ENCODE results near the gene OGDH. TPM values are rescaled to one million over a fixed set of nuclear protein-coding genes. Genes with fewer than 3 reads are reported as not detected.
A peak's percentile ranks its signal among the peaks of the same experiment; 100 is the strongest.

OGDH gene
- polyA plus RNA-seq, 1 donor = 97.4 TPM

DNA sequence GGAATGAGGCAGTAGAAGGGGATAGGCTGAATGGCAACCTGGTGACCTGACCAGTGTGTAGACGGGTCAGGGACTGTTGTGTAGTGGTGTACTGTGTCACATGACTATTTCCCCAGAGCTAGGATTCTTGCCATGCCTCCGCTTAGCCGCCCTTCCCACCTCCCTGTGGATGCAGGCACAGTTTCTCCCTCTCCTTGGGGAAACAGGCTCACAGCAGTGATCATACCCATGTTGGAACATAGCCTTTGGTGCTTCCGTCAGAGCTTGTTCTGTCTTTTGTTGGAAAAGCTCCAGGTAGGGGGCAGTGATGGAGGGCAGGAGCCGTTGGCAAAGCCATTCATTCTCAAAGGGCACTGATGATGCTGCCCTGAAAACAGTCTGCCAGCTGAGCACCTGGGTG is 44.3 kb downstream of the OGDH start:
- Histone ChIP-seq H3K36me3 (ENCODE audit: control insufficient read depth, insufficient read depth, low read length) (peaks cover 65% of the 10 kb centered on the region), H3K27ac (ENCODE audit: low read length) (no peak overlapping the region), H3K4me3 (ENCODE audit: low read length) (no peak overlapping the region), H3K4me1 (ENCODE audit: control insufficient read depth, insufficient read depth, low read length) (no peaks in the 10 kb centered on the region), H3K27me3 (ENCODE audit: control insufficient read depth, insufficient read depth, low read length) (no peaks in the 10 kb centered on the region), H3K9me3 (ENCODE audit: control insufficient read depth, low read depth, low read length) (no peaks in the 10 kb centered on the region)
- no peak for DNase-seq
- WGBS (ENCODE audit: insufficient coverage, low lambda C conversion rate) = no CpG with 5 or more reads among the region's 5 CpGs

DNA sequence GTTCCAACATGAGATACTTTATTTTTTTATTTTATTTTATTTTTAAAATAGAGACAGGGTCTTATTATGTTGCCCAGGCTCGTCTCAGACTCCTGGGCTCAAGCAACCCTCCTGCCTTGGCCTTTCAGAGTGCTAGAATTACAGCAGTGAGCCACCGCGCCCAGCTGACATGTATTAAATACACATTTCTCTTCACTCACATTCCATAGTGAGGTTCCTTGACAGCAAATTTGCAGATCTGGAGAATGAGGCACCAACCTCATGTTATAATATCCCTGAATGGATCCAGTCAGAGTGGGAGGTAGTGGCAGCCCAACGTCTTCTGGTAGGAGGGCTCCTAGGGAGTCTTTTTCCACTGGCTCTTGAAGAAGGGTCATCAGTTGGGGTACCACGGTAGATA is 46.1 kb downstream of the OGDH start:
- Histone ChIP-seq H3K9me3 (ENCODE audit: control insufficient read depth, low read depth, low read length) (no peaks in the 10 kb centered on the region), H3K4me3 (ENCODE audit: low read length) (no peak overlapping the region), H3K27ac (ENCODE audit: low read length) (no peak overlapping the region), H3K36me3 (ENCODE audit: control insufficient read depth, insufficient read depth, low read length) (peaks cover 70% of the 10 kb centered on the region), H3K27me3 (ENCODE audit: control insufficient read depth, insufficient read depth, low read length) (no peaks in the 10 kb centered on the region), H3K4me1 (ENCODE audit: control insufficient read depth, insufficient read depth, low read length) (no peaks in the 10 kb centered on the region)
- no peak for DNase-seq
- 90% methylated on average over 2 of the region's 5 CpGs for WGBS (ENCODE audit: insufficient coverage, low lambda C conversion rate)

DNA sequence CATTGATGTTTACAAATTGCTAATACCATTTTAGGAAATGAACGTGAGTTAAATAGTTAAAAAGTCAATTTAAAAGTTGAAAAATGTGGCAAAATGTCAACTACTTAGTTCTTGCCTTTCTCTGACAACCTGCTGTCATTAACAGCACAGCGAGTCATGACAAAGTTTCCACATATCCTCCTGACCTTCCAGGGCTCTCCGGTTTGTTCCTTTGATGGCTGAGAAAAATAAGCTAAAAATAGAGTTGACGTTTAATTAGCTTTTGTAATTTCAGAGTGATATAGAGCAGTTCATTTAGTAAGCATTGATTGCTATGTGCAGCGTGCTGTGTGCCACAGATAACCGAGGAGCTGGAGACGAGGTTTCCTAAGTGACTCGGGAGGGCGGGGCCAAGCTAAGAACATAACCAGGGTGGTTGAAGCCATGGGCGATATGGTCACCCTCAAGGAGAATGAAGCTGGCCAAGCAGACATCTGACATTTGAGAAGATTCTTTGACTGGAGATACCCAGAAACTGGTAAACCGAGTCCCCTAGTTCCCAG is 47.9 kb downstream of the OGDH start:
- H3K4me3 ChIP-seq (ENCODE audit: low read length) = no peak overlapping the region
- DNase-seq = no peak
- 80% methylated on average over 1 of the region's 11 CpGs for WGBS (ENCODE audit: insufficient coverage, low lambda C conversion rate)
- peaks cover 60% of the 10 kb centered on the region for H3K36me3 ChIP-seq (ENCODE audit: control insufficient read depth, insufficient read depth, low read length)
- H3K27ac ChIP-seq (ENCODE audit: low read length) = no peak overlapping the region
- H3K4me1 ChIP-seq (ENCODE audit: control insufficient read depth, insufficient read depth, low read length) = no peaks in the 10 kb centered on the region
- H3K9me3 ChIP-seq (ENCODE audit: control insufficient read depth, low read depth, low read length) = no peaks in the 10 kb centered on the region
- no peaks in the 10 kb centered on the region for H3K27me3 ChIP-seq (ENCODE audit: control insufficient read depth, insufficient read depth, low read length)

DNA sequence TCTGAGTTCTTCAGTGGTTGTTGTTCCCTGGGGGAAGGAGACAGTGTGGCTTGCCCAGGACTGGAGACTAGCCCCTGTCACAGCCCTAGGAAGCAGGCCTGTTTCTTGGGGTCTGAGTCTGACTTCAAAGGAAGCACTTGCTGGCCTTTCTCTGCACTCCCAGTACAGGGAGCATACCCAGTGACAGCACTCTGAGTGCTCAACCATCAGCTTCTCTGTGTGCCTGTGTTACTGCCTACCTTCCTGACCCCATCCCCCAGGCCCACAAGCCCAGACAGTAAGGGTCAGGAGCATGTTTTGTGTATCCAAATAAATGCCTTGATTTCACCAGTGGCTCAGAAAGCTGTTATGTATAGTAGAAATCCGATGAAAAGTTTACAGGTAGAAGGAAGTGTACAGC is 48.9 kb downstream of the OGDH start:
- DNase-seq = no peak
- H3K27ac ChIP-seq (ENCODE audit: low read length) = no peak overlapping the region
- H3K27me3 ChIP-seq (ENCODE audit: control insufficient read depth, insufficient read depth, low read length) = no peaks in the 10 kb centered on the region
- H3K9me3 ChIP-seq (ENCODE audit: control insufficient read depth, low read depth, low read length) = no peaks in the 10 kb centered on the region
- H3K4me3 ChIP-seq (ENCODE audit: low read length) = no peak overlapping the region
- WGBS (ENCODE audit: insufficient coverage, low lambda C conversion rate) = 88% methylated on average over 1 of the region's 1 CpG
- no peaks in the 10 kb centered on the region for H3K4me1 ChIP-seq (ENCODE audit: control insufficient read depth, insufficient read depth, low read length)
- peaks cover 50% of the 10 kb centered on the region for H3K36me3 ChIP-seq (ENCODE audit: control insufficient read depth, insufficient read depth, low read length)

DNA sequence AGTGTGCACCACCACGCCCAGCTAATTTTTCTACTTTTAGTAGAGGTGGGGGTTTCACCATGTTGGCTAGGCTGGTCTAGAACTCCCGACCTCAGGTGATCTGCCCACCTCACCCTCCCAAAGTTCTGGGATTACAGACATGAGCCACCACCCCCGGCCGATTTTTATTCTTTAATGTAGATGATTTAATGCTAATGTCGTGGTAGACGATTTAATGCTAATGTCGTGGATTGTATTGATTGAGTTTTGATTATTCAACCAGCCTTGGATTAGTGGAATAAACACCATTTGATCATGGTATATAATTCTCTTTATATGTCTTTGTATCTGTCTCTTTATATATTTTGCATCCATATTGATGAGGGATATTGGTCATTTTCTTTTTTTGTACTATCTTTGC is 52.6 kb downstream of the OGDH start:
- H3K4me1 ChIP-seq (ENCODE audit: control insufficient read depth, insufficient read depth, low read length) = peaks cover 1% of the 10 kb centered on the region
- DNase-seq = no peak
- no peak overlapping the region for H3K4me3 ChIP-seq (ENCODE audit: low read length)
- H3K27me3 ChIP-seq (ENCODE audit: control insufficient read depth, insufficient read depth, low read length) = no peaks in the 10 kb centered on the region
- 100% methylated on average over 3 of the region's 7 CpGs for WGBS (ENCODE audit: insufficient coverage, low lambda C conversion rate)
- H3K9me3 ChIP-seq (ENCODE audit: control insufficient read depth, low read depth, low read length) = peaks cover 3% of the 10 kb centered on the region
- peaks cover 38% of the 10 kb centered on the region for H3K36me3 ChIP-seq (ENCODE audit: control insufficient read depth, insufficient read depth, low read length)
- no peak overlapping the region for H3K27ac ChIP-seq (ENCODE audit: low read length)

DNA sequence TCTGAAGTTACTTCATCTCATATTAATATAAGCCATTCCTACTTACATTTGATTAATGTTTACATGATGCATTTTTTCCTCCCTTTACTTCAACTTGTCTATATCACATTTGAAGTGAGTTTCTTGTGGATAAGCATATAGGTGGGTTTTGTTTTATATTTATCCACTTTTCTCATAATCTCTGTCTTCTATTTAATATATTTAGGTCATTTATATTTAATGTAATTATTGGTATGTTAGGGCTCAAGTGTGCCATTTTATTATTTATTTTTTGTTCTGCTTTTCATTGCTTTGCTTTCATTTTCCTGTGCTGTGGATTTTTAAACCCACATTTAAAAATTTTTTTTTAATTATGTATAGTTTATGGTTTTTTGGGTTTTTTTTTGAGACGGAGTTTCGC is 54.8 kb downstream of the OGDH start:
- Histone ChIP-seq H3K27ac (ENCODE audit: low read length) (no peak overlapping the region), H3K4me3 (ENCODE audit: low read length) (no peak overlapping the region), H3K27me3 (ENCODE audit: control insufficient read depth, insufficient read depth, low read length) (no peaks in the 10 kb centered on the region), H3K36me3 (ENCODE audit: control insufficient read depth, insufficient read depth, low read length) (peaks cover 32% of the 10 kb centered on the region), H3K9me3 (ENCODE audit: control insufficient read depth, low read depth, low read length) (peaks cover 3% of the 10 kb centered on the region), H3K4me1 (ENCODE audit: control insufficient read depth, insufficient read depth, low read length) (peaks cover 9% of the 10 kb centered on the region)
- DNase-seq = no peak
- WGBS (ENCODE audit: insufficient coverage, low lambda C conversion rate) = no CpG with 5 or more reads among the region's 2 CpGs

DNA sequence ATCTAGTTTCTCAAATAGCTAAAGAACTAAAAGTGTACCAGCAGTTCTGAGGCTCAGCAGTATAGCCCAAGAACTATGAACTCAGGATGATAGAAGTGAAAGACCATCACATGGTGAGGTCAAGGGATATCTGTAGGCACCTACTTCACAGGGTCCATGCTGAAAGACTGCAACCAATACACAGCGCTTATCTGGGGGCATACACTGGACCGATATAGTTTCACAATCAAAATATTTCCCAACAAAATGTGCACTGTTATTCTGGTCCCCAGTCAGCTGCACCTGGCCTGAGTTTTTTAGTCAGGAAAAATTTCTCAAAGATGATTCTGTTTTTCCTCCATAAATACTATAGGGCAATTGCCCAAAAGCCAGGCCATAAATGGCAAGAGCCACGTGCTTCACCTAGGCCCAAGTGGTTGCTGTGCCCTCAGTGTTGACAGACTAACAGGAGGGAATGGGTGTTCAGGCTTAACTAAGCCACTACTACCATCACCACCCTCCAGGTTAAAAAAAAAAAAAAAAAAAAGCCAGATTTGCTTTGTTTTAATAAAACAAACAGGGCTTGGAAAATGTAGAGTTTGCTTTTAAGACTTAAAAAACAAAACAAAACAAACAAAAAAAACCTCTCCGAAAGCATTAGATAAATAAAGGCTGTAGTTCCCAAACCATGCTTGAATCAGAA is 58.5 kb downstream of the OGDH start:
- Histone ChIP-seq H3K36me3 (ENCODE audit: control insufficient read depth, insufficient read depth, low read length) (peaks cover 51% of the 10 kb centered on the region), H3K27ac (ENCODE audit: low read length) (peak overlapping the region; percentile 74), H3K27me3 (ENCODE audit: control insufficient read depth, insufficient read depth, low read length) (no peaks in the 10 kb centered on the region), H3K9me3 (ENCODE audit: control insufficient read depth, low read depth, low read length) (peaks cover 3% of the 10 kb centered on the region), H3K4me3 (ENCODE audit: low read length) (no peak overlapping the region), H3K4me1 (ENCODE audit: control insufficient read depth, insufficient read depth, low read length) (peaks cover 11% of the 10 kb centered on the region)
- peak; percentile 72 to 80 for DNase-seq
- WGBS (ENCODE audit: insufficient coverage, low lambda C conversion rate) = 86% methylated on average over 1 of the region's 4 CpGs

DNA sequence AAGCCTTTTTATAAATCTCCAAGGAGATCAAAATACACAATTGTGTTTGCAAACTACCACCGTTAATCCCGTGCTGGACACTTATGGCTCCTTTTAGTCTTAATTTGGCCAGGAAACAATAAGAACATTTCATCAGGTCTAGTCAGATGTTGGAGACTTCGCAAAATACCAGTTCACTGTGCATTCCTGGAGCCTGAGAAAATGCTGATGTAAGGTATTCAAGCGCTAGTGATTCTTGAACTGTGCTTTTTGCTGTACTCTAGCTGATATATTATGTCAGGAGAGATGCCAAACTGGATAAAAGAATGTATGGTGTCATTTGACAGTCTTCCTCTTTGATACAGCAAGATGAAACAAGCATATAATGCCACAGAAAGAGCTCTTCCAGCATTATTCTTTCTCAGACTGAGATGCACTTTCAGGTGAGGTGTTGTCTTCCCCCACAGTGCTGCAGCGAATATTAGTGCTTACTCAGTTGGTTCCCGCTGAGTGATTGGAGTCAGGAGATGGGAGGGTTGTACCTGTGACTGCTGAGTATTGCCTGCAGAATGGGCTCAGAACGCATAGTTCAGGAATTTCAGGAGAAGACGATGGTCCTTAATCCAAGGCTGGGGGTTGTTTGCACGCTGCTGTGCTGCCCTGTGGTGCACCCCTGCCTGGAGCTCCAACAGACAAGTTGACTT is 59.2 kb downstream of the OGDH start:
- 100% methylated on average over 1 of the region's 9 CpGs for WGBS (ENCODE audit: insufficient coverage, low lambda C conversion rate)
- DNase-seq = peak; percentile 30 to 50
- no peak overlapping the region for H3K4me3 ChIP-seq (ENCODE audit: low read length)
- peaks cover 11% of the 10 kb centered on the region for H3K4me1 ChIP-seq (ENCODE audit: control insufficient read depth, insufficient read depth, low read length)
- no peaks in the 10 kb centered on the region for H3K27me3 ChIP-seq (ENCODE audit: control insufficient read depth, insufficient read depth, low read length)
- peak overlapping the region; percentile 74 for H3K27ac ChIP-seq (ENCODE audit: low read length)
- peaks cover 53% of the 10 kb centered on the region for H3K36me3 ChIP-seq (ENCODE audit: control insufficient read depth, insufficient read depth, low read length)
- peaks cover 3% of the 10 kb centered on the region for H3K9me3 ChIP-seq (ENCODE audit: control insufficient read depth, low read depth, low read length)

DNA sequence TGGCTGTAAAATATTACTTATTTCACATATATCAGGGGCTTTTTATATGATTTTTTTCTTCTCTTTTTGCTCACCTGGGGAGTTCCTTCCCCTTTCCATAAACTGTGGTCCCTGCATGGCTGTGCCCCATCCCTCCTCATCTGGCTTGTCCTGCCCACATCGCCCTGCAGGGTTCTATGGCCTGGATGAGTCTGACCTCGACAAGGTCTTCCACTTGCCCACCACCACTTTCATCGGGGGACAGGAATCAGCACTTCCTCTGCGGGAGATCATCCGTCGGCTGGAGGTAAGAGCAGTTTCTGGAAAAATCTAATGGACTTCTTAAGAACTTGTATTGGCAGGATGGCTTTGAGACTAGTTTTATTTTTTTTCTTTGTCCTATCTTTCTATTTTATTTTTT is 60.1 kb downstream of the OGDH start:
- Histone ChIP-seq H3K27me3 (ENCODE audit: control insufficient read depth, insufficient read depth, low read length) (no peaks in the 10 kb centered on the region), H3K4me1 (ENCODE audit: control insufficient read depth, insufficient read depth, low read length) (peaks cover 11% of the 10 kb centered on the region), H3K4me3 (ENCODE audit: low read length) (no peak overlapping the region), H3K27ac (ENCODE audit: low read length) (peak overlapping the region; percentile 74), H3K36me3 (ENCODE audit: control insufficient read depth, insufficient read depth, low read length) (peaks cover 54% of the 10 kb centered on the region), H3K9me3 (ENCODE audit: control insufficient read depth, low read depth, low read length) (no peaks in the 10 kb centered on the region)
- WGBS (ENCODE audit: insufficient coverage, low lambda C conversion rate) = no CpG with 5 or more reads among the region's 6 CpGs
- DNase-seq = no peak

DNA sequence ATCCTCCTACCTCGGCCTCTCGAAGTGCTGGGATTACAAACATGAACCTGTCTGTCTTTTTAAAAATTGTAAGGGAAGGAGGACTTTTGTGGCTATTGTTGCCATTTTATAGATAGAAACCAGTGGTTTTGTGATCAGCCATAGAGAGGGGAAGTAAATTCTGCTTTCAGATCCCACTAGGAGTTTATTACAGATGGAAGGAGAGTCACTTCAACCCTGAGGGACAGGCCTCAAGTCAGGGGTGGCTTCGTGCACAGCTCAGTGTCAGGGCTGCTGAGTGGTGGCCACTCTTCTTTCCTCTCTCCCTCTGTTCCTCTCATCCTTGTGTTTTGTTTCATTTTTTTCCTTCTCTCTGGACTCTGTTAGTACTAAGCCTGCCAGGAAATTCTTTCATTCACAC is 60.8 kb downstream of the OGDH start:
- no peak overlapping the region for H3K4me3 ChIP-seq (ENCODE audit: low read length)
- H3K36me3 ChIP-seq (ENCODE audit: control insufficient read depth, insufficient read depth, low read length) = peaks cover 56% of the 10 kb centered on the region
- DNase-seq = no peak
- H3K4me1 ChIP-seq (ENCODE audit: control insufficient read depth, insufficient read depth, low read length) = peaks cover 11% of the 10 kb centered on the region
- H3K27me3 ChIP-seq (ENCODE audit: control insufficient read depth, insufficient read depth, low read length) = no peaks in the 10 kb centered on the region
- WGBS (ENCODE audit: insufficient coverage, low lambda C conversion rate) = no CpG with 5 or more reads among the region's 3 CpGs
- no peak overlapping the region for H3K27ac ChIP-seq (ENCODE audit: low read length)
- no peaks in the 10 kb centered on the region for H3K9me3 ChIP-seq (ENCODE audit: control insufficient read depth, low read depth, low read length)
